ENCODE results near the gene PRR5.

GRCh38 chr22:44728761-44729324, 26.8 kb downstream of the PRR5 start:
- no peak for TF ChIP-seq POLR2AphosphoS5 (IDR thresholded peaks at IDR 0.05; ENCODE audit: low read depth, low read length)
- TF ChIP-seq SIN3A (IDR thresholded peaks at IDR 0.05; ENCODE audit: borderline replicate concordance, insufficient read depth, low read length), result no peak
